NCI-H69 (cell line): ENCODE data around the gene GORASP2.

Experiments
- DNase-seq: peaks from one replicate; lab custom pipeline; 2025; lab: John Stamatoyannopoulos, UW

The GORASP2 gene

DNA sequence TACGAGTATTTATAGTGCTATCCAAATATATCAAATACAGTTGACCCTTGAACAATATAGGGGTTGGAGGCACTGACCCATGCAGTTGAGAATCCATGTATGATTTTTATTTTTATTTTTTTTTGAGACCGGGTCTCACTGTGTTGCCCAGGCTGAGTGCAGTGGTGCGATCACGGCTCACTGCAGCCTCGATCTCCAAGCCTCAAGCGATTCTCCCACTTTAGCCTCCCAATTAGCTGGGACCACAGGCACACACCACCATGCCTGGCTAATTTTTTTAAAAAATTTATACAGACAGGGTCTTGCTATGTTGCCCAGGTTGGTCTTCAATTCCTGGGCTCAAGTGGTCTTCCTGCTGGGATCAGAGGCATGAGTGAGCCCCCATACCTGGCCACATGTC is 70.6 kb downstream of the GORASP2 start:
- no peak for DNase-seq

DNA sequence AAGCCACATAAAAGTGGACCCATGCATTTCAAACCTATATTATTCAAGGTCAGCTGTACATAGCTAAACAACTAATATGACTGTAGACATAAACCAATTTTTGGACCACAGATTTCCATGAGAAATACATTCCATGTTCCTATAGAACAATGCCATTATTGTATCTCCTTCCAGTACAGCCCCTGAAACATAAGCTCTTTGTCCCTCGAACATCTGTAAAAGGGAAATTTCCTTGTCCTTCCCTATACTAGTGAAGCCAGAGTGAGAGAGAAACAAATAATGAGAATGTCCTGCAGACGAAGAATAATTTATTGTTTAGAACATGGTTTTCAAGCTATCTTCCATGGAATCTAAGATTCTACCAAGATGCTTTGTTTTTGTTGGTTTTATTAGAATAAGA is 75.3 kb downstream of the GORASP2 start:
- no peak for DNase-seq

- no peak for DNase-seq
Measured at GRCh38 chr2:171004833-171005232, 75.8 kb downstream of the GORASP2 start.

- DNase-seq, result no peak
Measured at GRCh38 chr2:171008550-171009205, 79.6 kb downstream of the GORASP2 start.

DNA sequence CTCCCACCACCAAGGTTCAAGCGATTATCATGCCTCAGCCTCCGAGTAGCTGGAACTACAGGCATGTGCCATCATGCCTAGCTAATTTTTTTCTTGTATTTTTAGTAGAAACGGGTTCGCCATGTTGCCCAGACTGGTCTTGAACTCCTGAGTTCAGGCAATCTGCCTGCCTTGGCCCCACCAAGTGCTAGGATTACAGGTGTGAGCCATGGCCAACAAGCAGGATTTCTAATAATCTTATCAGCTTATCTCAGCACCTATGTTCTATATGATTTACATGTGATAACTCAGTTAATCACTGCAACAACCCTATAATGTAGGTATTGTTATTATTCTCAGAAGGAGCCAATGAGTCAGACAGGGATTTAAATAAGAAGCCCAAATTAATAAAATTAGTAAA is 80.3 kb downstream of the GORASP2 start:
- no peak for DNase-seq

DNA sequence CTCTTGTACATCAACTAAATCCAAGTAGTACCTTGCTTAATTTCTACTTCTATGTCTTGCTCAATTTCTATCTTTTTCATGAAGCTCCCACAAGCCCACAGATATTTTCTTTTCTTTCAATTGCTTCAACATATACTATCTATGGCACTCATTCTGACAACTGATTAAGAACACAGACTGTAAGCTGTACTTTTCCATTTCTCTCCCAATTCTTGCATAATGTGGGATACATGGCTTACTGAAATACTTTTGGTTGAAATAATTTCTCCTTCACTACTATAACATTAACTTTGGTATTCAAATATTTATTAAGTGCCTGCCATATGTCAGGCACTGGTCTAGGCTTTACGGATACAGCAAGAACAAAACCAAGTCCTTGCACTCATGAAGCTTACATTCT is 84.8 kb downstream of the GORASP2 start:
- no peak for DNase-seq

- no peak for DNase-seq
Measured at GRCh38 chr2:171016125-171016524, 87.1 kb downstream of the GORASP2 start.
